ENCODE measurements around the gene MRPL23. TPM values are rescaled to one million over a fixed set of nuclear protein-coding genes. Genes with fewer than 3 reads are reported as not detected.

MRPL23 gene
- total RNA-seq, 6 experiments from 2014 or later, result 83.8 to 116 (median 110) TPM

GRCh38 chr11:1908618-1909017 is 38.5 kb upstream of the MRPL23 start:
- Mint-ChIP-seq H3K9me3 (no peaks in the 10 kb centered on the region), H3K27me3 (ENCODE audit: insufficient read depth) (peaks cover 30% of the 10 kb centered on the region), H3K36me3 (ENCODE audit: low read depth) (no peaks in the 10 kb centered on the region), H3K4me1 (ENCODE audit: low read depth) (peaks cover 6% of the 10 kb centered on the region; the same call in 1 of the 2 replicates), H3K4me3 (no peak overlapping the region), H3K27ac (no peak overlapping the region)
- no peak for TF ChIP-seq CTCF (IDR thresholded peaks at IDR 0.05)
- DNase-seq, result no peak

DNA sequence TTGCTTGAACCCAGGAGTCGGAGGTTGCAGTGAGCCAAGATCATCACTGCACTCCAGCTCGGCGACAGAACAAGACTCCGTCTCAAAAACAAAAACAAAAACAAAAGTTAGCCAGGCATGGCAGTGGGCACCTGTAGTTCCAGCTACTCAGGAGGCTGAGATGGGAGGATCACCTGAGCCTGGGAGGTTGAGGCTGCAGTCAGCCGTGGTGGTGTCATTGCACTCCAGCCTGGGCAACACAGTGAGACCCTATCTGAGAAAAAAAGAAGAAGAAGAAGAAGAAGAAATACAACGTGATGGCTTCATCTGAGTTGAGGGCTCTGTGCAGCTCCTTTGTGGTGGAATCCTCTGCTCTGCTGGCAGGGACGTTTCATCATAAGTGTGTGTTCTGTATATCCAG is 37.6 kb upstream of the MRPL23 start:
- Mint-ChIP-seq H3K4me1 (ENCODE audit: low read depth) (peaks cover 6% of the 10 kb centered on the region; the same call in 1 of the 2 replicates), H3K27me3 (ENCODE audit: insufficient read depth) (peaks cover 27% of the 10 kb centered on the region), H3K9me3 (peaks cover 3% of the 10 kb centered on the region; the same call in 1 of the 2 replicates), H3K27ac (no peak overlapping the region), H3K4me3 (no peak overlapping the region), H3K36me3 (ENCODE audit: low read depth) (no peaks in the 10 kb centered on the region)
- DNase-seq, result no peak
- no peak for TF ChIP-seq CTCF (IDR thresholded peaks at IDR 0.05)

- Mint-ChIP-seq H3K27me3 (ENCODE audit: insufficient read depth) (peaks cover 11% of the 10 kb centered on the region), H3K4me1 (ENCODE audit: low read depth) (no peaks in the 10 kb centered on the region), H3K4me3 (no peak overlapping the region), H3K9me3 (peaks cover 7% of the 10 kb centered on the region), H3K27ac (no peak overlapping the region), H3K36me3 (ENCODE audit: low read depth) (no peaks in the 10 kb centered on the region)
- no peak for DNase-seq
- TF ChIP-seq CTCF (IDR thresholded peaks at IDR 0.05), result no peak
Measured at GRCh38 chr11:1912289-1912878, 34.7 kb upstream of the MRPL23 start.

- Mint-ChIP-seq H3K27ac (no peak overlapping the region), H3K27me3 (ENCODE audit: insufficient read depth) (peaks cover 5% of the 10 kb centered on the region), H3K9me3 (peaks cover 7% of the 10 kb centered on the region), H3K4me1 (ENCODE audit: low read depth) (no peaks in the 10 kb centered on the region), H3K36me3 (ENCODE audit: low read depth) (no peaks in the 10 kb centered on the region), H3K4me3 (no peak overlapping the region)
- DNase-seq, result no peak
- TF ChIP-seq CTCF (IDR thresholded peaks at IDR 0.05), result no peak
Measured at GRCh38 chr11:1913271-1914060, 33.7 kb upstream of the MRPL23 start.

DNA sequence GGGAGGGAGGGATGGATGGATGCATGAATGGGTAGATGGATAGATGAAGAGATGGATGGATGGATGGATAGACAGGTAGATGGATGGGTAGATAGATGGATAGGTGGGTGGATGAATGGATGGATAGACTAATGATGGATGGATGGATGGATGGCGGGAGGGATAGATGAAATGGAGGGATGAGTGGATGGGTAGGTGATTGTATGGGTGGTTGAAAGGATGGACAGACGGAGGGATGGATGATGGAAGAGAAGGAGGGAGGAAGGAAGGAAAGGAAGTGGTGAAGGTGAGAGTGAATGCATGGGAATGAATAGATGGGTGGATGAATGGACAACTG is 31.4 kb upstream of the MRPL23 start:
- Mint-ChIP-seq H3K9me3 (peaks cover 7% of the 10 kb centered on the region), H3K4me3 (no peak overlapping the region), H3K27ac (no peak overlapping the region), H3K4me1 (ENCODE audit: low read depth) (no peaks in the 10 kb centered on the region), H3K36me3 (ENCODE audit: low read depth) (no peaks in the 10 kb centered on the region), H3K27me3 (ENCODE audit: insufficient read depth) (peaks cover 7% of the 10 kb centered on the region; the same call in 1 of the 2 replicates)
- no peak for TF ChIP-seq CTCF (IDR thresholded peaks at IDR 0.05)
- DNase-seq, result no peak

Measured in HFFc6 (cell line).